Measurements from ENCODE around the gene EFCC1. TPM values are rescaled to one million over a fixed set of nuclear protein-coding genes. Genes with fewer than 3 reads are reported as not detected.

EFCC1 gene
- total RNA-seq, 2 experiments from 2014 or later = 0.10 to 0.17 TPM

GRCh38 chr3:129006864-129007263, 5.8 kb downstream of the EFCC1 start:
- ChIA-PET CTCF (interaction anchor here (0.6 to 2.6 kb wide), 3 partner anchors 9 to 55 kb away, joined by 3 to 9 read pairs (median 3); no protein-coding TSS in a partner anchor), POLR2A (no interaction called here)

- ChIA-PET CTCF (interaction anchor here (1.0 to 2.6 kb wide), 3 partner anchors 8 to 19 kb away, joined by 3 to 9 read pairs (median 4); no protein-coding TSS in a partner anchor), POLR2A (no interaction called here)
Measured at GRCh38 chr3:129007792-129008191, 6.7 kb downstream of the EFCC1 start.

- POLR2A ChIA-PET = no interaction called here
Measured at GRCh38 chr3:129009266-129009665, 8.2 kb downstream of the EFCC1 start.

GRCh38 chr3:129010310-129010956, 9.3 kb downstream of the EFCC1 start:
- POLR2A ChIA-PET = no interaction called here
- CTCF ChIA-PET = no interaction called here

More at GRCh38 chr3:129009266-129009665, 8.2 kb downstream of the EFCC1 start:
- CTCF ChIA-PET = interaction anchor here (0.6 kb wide), 1 partner anchor 1281 kb away, joined by 5 read pairs; no protein-coding TSS in a partner anchor

- POLR2A ChIA-PET = no interaction called here
- CTCF ChIA-PET = interaction anchor here (1.5 to 1.9 kb wide), 2 partner anchors 14 to 43 kb away, joined by 6 read pairs; no protein-coding TSS in a partner anchor
Measured at GRCh38 chr3:129013491-129013891, 12.4 kb downstream of the EFCC1 start.

- CTCF ChIA-PET = interaction anchor here (3.3 kb wide), 1 partner anchor 44 kb away, joined by 20 read pairs; no protein-coding TSS in a partner anchor
- POLR2A ChIA-PET = no interaction called here
Measured at GRCh38 chr3:129014148-129014547, 13.0 kb downstream of the EFCC1 start.

- CTCF ChIA-PET = interaction anchor here (0.7 to 3.3 kb wide), 8 partner anchors 8 to 230 kb away, joined by 3 to 37 read pairs (median 4); no protein-coding TSS in a partner anchor
Measured at GRCh38 chr3:129014793-129015345, 13.8 kb downstream of the EFCC1 start.

GRCh38 chr3:129015388-129016105, 14.4 kb downstream of the EFCC1 start:
- POLR2A ChIA-PET = interaction anchor here (0.5 to 3.1 kb wide), 6 partner anchors 11 to 434 kb away, joined by 3 to 51 read pairs (median 4); partner anchors contain the start of gene ACAD9
- CTCF ChIA-PET = interaction anchor here (0.7 to 3.3 kb wide), 12 partner anchors 8 to 230 kb away, joined by 3 to 37 read pairs (median 5); partner anchors contain the start of gene CFAP92

More at GRCh38 chr3:129014793-129015345, 13.8 kb downstream of the EFCC1 start:
- POLR2A ChIA-PET = interaction anchor here (0.5 to 3.1 kb wide), 2 partner anchors 12 to 267 kb away, joined by 4 to 51 read pairs; no protein-coding TSS in a partner anchor

- ChIA-PET POLR2A (interaction anchor here (0.7 to 3.1 kb wide), 5 partner anchors 10 to 263 kb away, joined by 3 to 51 read pairs (median 3); partner anchors contain the start of gene ACAD9), CTCF (interaction anchor here (0.5 to 3.3 kb wide), 10 partner anchors 9 to 375 kb away, joined by 3 to 37 read pairs (median 5); partner anchors contain the start of gene CFAP92)
Measured at GRCh38 chr3:129016356-129016719, 15.2 kb downstream of the EFCC1 start.

GRCh38 chr3:129016720-129017483, 15.8 kb downstream of the EFCC1 start:
- CTCF ChIA-PET = interaction anchor here (0.5 to 3.3 kb wide), 8 partner anchors 10 to 375 kb away, joined by 3 to 37 read pairs (median 7); partner anchors contain the start of gene CFAP92
- POLR2A ChIA-PET = interaction anchor here (0.7 to 3.1 kb wide), 3 partner anchors 9 to 166 kb away, joined by 3 to 51 read pairs (median 3); no protein-coding TSS in a partner anchor

- POLR2A ChIA-PET = interaction anchor here (3.1 kb wide), 1 partner anchor 9 kb away, joined by 51 read pairs; no protein-coding TSS in a partner anchor
- CTCF ChIA-PET = interaction anchor here (1.6 to 3.3 kb wide), 5 partner anchors 10 to 48 kb away, joined by 5 to 37 read pairs (median 15); no protein-coding TSS in a partner anchor
Measured at GRCh38 chr3:129017484-129017899, 16.4 kb downstream of the EFCC1 start.

- POLR2A ChIA-PET = no interaction called here
- CTCF ChIA-PET = no interaction called here
Measured at GRCh38 chr3:129018271-129018670, 17.2 kb downstream of the EFCC1 start.

- ChIA-PET CTCF (no interaction called here), POLR2A (no interaction called here)
Measured at GRCh38 chr3:129018751-129019150, 17.6 kb downstream of the EFCC1 start.

- ChIA-PET CTCF (no interaction called here), POLR2A (no interaction called here)
Measured at GRCh38 chr3:129019266-129019665, 18.2 kb downstream of the EFCC1 start.

- CTCF ChIA-PET = no interaction called here
- POLR2A ChIA-PET = no interaction called here
Measured at GRCh38 chr3:129020691-129021090, 19.6 kb downstream of the EFCC1 start.

GRCh38 chr3:129021140-129021551, 20.0 kb downstream of the EFCC1 start:
- POLR2A ChIA-PET = interaction anchor here (0.5 kb wide), 1 partner anchor 30 kb away, joined by 8 read pairs; no protein-coding TSS in a partner anchor

GRCh38 chr3:129022114-129023007, 21.3 kb downstream of the EFCC1 start:
- ChIA-PET POLR2A (no interaction called here), CTCF (interaction anchor here (0.7 to 1.0 kb wide), 2 partner anchors 19 to 54 kb away, joined by 3 read pairs; no protein-coding TSS in a partner anchor)

More at GRCh38 chr3:129021140-129021551, 20.0 kb downstream of the EFCC1 start:
- CTCF ChIA-PET = no interaction called here

- POLR2A ChIA-PET = no interaction called here
- CTCF ChIA-PET = interaction anchor here (0.7 kb wide), 1 partner anchor 20 kb away, joined by 3 read pairs; no protein-coding TSS in a partner anchor
Measured at GRCh38 chr3:129023008-129023358, 21.9 kb downstream of the EFCC1 start.

Data from activated CD8-positive, alpha-beta memory T cell treated with anti-CD3 and anti-CD28 coated beads for 36 hours (primary cell).